Left ventricle myocardium inferior (tissue), 1 donor: ENCODE data around the gene CNTNAP2. TPM values are rescaled to one million over a fixed set of nuclear protein-coding genes. Genes with fewer than 3 reads are reported as not detected.

Experiments
- DNase-seq: peaks from one replicate; pipeline ENCODE4 v3.0.0-alpha.2; 2020
- H3K27ac ChIP-seq: fragments of 200-600 bp; replicated peaks from 2 replicates; pipeline ENCODE4 v1.8.0; 2021
- H3K27me3 ChIP-seq: fragments of 200-600 bp; 2 replicates; pipeline ENCODE4 v1.8.0; 2021; ENCODE audit warnings: low read depth
- H3K36me3 ChIP-seq: fragments of 200-600 bp; 2 replicates; pipeline ENCODE4 v1.8.0; 2021
- H3K4me1 ChIP-seq: fragments of 200-600 bp; 2 replicates; pipeline ENCODE4 v1.8.0; 2021
- H3K4me3 ChIP-seq: fragments of 200-600 bp; 2 replicates; pipeline ENCODE4 v1.8.0; 2021; ENCODE audit warnings: mild to moderate bottlenecking, moderate library complexity
- H3K9me3 ChIP-seq: fragments of 200-600 bp; replicated peaks from 2 replicates; pipeline ENCODE4 v1.8.0; 2021
- CTCF ChIP-seq: fragments of 200-600 bp; IDR thresholded peaks from 2 replicates; pipeline ENCODE4 v1.8.0; 2021; ENCODE audit warnings: antibody characterized with exemption, mild to moderate bottlenecking, borderline replicate concordance
- intact Hi-C: fragments of 100-400 bp; cut with micrococcal nuclease; formaldehyde crosslinking; loops from one replicate; pipeline ENCODE4 v1.11.0; 2022
- total RNA-seq: library from RNA; stranded (reverse); fragmentation: NEBNext Ultra II Directional; extraction: Animal tissue kit (Norgen Biotek cat#: 25700); gene quantifications from one replicate; pipeline ENCODE4 v1.2.1, GENCODE V29; 2021
- donor health status: DM: no; HTN: yes; CAD: no; lungs with severe emphysema.

CNTNAP2 gene
- total RNA-seq, 1 donor from 2014 or later = 0.99 TPM

- Histone ChIP-seq H3K4me3 (no peak overlapping the region), H3K36me3 (no peaks in the 10 kb centered on the region), H3K27me3 (no peaks in the 10 kb centered on the region), H3K27ac (no peak overlapping the region), H3K9me3 (peaks cover 21% of the 10 kb centered on the region), H3K4me1 (no peaks in the 10 kb centered on the region)
- no peak for TF ChIP-seq CTCF
- intact Hi-C loops = no loop called here
- DNase-seq = no peak
Observed at GRCh38 chr7:147805996-147806576, 1689.5 kb downstream of the CNTNAP2 start.

- peaks cover 21% of the 10 kb centered on the region for H3K9me3 ChIP-seq
- no peak for DNase-seq
- no peak for TF ChIP-seq CTCF
- H3K36me3 ChIP-seq = no peaks in the 10 kb centered on the region
- no peak overlapping the region for H3K4me3 ChIP-seq
- no peaks in the 10 kb centered on the region for H3K4me1 ChIP-seq
- intact Hi-C loops = no loop called here
- no peak overlapping the region for H3K27ac ChIP-seq
- H3K27me3 ChIP-seq = no peaks in the 10 kb centered on the region
Observed at GRCh38 chr7:147809786-147810185, 1693.2 kb downstream of the CNTNAP2 start.

DNA sequence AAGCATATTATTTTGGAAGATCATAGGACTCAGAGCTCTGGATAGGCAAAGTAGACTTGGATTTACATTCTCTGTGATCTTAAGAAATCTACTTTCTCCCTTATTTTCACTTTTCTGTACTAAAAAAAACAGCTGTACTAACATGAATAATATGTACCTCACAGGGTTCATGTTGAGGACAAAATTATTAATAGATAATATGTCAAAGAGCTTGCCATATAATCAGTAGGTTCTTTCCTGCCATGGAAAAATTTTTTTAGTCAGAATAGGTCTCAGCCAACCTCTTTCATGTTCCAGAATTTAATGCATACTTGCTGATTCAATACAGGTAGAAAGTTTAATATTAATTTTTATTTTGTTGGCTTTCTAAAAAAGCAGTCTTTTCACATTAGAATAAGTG is 1693.7 kb downstream of the CNTNAP2 start:
- DNase-seq = no peak
- intact Hi-C loops = no loop called here
- Histone ChIP-seq H3K36me3 (no peaks in the 10 kb centered on the region), H3K27me3 (no peaks in the 10 kb centered on the region), H3K27ac (no peak overlapping the region), H3K4me1 (no peaks in the 10 kb centered on the region), H3K9me3 (peaks cover 18% of the 10 kb centered on the region), H3K4me3 (no peak overlapping the region)
- TF ChIP-seq CTCF = no peak

DNA sequence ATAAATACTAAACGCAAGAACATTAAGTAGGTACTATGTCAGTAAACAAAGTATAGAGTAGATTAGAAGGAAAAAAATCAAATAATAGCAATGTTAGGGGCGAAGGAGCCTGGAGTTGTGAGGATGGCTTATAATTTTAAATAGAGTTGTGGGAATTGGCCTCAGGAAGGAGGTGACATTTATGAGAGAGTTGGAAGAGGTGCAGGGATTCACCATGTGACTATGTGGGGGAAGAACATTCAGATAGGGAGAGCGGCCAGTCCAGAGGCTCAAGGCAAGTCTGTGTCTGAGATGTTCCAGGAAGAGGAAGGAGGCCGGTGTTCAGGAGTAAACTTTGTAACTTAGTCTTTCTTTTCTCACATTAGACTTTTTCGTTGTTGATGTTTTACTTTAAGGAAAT is 1695.3 kb downstream of the CNTNAP2 start:
- intact Hi-C loops = no loop called here
- Histone ChIP-seq H3K4me3 (no peak overlapping the region), H3K4me1 (no peaks in the 10 kb centered on the region), H3K27me3 (no peaks in the 10 kb centered on the region), H3K9me3 (peaks cover 2% of the 10 kb centered on the region), H3K27ac (no peak overlapping the region), H3K36me3 (no peaks in the 10 kb centered on the region)
- TF ChIP-seq CTCF = no peak
- no peak for DNase-seq

- DNase-seq = no peak
- intact Hi-C loops = no loop called here
Observed at GRCh38 chr7:147813316-147813715, 1696.7 kb downstream of the CNTNAP2 start.

More at GRCh38 chr7:147813316-147813715, 1696.7 kb downstream of the CNTNAP2 start:
- no peaks in the 10 kb centered on the region for H3K36me3 ChIP-seq
- no peaks in the 10 kb centered on the region for H3K27me3 ChIP-seq
- no peak overlapping the region for H3K27ac ChIP-seq
- H3K4me3 ChIP-seq = no peak overlapping the region
- no peak for TF ChIP-seq CTCF
- H3K4me1 ChIP-seq = no peaks in the 10 kb centered on the region
- no peaks in the 10 kb centered on the region for H3K9me3 ChIP-seq
